ENCODE results near the gene MOV10.

MOV10 gene

GRCh38 chr1:112743174-112744008, 68.9 kb downstream of the MOV10 start:
- no peak for DNase-seq

- no peak for DNase-seq
Measured at GRCh38 chr1:112744009-112744578, 69.6 kb downstream of the MOV10 start.

GRCh38 chr1:112748396-112748795, 73.9 kb downstream of the MOV10 start:
- DNase-seq = no peak

All from NCI-H1694 treated with DMSO at 0.1 percent for 48 hours (cell line).